Activated T-cell treated with anti-CD3 and anti-CD28 coated beads for 24 hours (primary cell): Measurements from ENCODE around the gene PHACTR3.
"Not testable (repeated sequence)": the region's sequence is repeated elsewhere in the genome, so short reads cannot be mapped to it uniquely, and the experiment has no call there.

ENCODE experiments used
- DNase-seq: peaks from one replicate; pipeline ENCODE4 v3.0.0-alpha.2; 2020; ENCODE audit warnings: low read depth

PHACTR3 gene

DNA sequence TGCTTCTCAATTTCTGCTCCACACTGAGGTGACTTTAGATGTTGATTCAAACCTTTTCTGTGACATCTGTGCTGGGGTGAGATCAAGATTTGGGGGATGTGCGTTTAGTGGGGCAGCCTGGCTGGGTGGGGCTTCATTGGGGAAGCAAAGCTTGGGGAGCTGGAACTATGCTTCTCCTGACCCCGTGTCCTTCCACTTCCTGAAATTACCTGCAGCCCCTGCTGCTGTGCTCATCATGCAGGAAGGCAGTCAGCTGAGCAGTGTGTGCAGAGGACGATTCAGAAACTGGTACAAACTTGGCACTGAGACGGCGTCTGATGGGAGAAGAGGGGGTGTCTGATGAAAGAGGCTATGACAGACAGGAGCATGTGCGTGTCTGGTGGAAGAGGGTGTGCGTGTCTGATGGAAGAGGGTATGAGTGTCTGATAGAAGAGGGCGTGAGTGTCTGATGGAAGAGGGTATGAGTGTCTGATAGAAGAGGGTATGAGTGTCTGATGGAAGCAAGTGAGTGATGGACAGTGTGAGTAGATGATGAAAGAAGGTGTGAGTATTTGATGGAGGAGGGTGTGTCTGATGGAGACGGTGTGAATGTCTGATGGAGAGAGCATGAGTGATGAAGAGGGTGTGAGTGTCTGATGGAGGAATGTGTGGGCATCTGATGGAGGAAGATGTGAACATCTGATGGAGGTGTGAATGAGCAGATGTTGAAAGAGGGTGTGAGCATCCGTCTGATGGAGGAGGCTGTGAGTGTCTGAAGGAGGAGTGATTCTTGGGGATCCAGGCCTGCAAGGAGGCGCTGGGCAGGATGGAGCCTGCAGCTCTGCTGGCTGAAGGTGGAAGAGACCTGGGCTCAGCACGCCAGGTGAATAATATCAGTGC, 225.7 kb downstream of the PHACTR3 start:
- no peak for DNase-seq

DNA sequence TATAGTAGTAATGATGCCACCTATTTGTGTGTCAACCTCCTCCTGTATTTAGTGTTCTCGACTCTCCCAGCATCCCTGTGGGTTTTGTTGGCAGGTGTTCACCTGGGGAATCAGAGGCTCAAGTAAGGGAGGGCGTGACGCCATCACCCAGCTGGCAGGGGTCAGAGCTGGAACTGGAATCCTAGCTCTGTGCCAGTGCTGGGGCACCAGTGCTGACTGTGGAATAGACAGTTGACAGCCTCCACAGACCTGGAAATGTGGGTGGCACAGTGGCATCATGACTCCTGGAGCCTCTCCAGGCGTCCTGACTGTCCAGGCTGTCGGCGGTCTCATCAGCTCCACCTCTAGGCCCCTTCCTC, 226.3 kb downstream of the PHACTR3 start:
- DNase-seq, result no peak

DNA sequence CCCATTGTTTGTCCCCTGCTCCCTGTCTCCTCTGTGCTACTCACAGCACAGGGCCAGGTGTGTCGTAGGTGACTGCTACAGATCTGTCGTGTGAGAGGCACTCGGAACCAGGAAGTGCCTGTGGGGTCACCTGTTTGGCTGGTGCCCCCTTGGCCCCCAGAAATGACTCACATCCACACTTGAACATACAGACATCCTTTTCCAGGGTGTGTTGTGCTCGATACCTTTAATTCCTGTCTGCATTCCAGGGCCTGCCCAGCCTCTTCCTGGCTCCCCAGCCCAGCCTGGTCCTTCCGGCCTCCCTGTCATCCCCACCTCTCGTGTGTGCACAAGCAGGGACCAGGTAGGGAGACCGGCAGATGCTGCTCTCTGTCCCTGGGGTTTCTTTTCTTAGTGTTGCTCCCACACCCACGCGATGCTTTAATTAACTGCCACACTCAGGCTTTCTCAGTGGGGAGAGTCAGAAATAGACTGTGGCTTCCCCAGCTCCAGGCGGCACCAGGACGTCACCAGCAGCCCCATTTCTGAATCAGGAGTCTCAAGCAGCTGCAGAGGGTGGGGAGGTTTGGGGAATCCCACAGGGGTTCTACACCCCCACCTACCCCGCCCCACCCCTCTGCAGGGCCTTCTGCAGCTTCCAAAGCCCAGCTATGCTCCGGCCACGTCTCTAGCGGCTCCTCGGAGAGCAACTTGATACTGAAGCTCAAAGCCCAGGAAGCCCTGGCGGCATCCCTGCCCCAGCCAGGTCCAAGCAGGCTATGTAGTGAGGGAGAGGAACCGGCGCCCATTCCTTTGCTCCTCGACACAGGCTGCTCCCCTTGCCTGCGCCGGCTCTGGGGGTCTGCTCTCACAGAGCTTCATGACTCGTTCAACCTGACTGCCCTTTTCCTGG, 226.9 kb downstream of the PHACTR3 start:
- DNase-seq, result no peak

- DNase-seq, result no peak
Observed at GRCh38 chr20:59831916-59832270, 227.6 kb downstream of the PHACTR3 start.

DNA sequence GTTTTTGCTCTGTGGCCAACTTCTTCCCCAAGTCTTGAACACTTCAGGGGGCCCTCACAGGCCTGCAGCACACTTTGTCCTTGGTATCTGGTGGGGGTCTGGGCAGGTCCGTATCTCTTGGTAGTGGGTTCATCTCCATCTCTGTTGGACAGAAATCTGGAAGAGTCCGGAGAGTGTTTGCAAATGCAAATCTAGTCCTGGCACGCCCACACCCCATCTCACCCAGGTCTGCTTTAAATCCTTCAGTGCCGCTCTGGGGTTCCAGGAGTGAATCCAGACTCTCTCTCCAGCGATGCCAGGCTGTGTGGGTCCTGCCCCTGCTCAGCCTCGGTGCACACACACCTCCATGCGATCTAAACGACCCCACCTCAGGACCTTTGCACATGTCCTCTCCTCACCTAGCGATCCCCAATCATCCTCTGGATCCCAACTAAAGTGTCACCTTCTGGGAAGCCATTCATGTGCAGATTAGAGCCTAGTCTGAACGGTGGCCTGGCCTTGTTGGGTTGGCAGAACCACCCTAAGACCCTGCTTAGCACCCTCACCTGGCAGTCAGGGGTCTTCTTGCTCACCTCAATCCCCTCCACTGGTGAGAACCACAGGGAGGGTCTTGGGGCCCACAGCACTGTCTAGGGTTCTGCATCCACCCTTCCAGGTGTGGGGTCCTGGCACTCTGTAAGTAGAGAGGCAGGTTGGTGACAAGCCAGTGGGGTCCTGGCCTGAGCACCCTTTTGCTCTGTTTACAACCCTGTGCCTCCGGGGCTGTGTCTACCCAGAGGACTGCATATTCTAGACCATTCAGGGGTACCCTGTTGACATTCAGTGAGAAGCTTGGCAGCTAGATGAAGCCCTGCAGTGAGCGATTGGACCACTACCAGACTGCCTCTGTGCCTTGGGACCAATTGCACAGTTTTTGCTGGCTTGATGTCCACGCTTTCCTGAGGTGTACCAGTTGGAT, 228.3 kb downstream of the PHACTR3 start:
- no peak for DNase-seq

DNA sequence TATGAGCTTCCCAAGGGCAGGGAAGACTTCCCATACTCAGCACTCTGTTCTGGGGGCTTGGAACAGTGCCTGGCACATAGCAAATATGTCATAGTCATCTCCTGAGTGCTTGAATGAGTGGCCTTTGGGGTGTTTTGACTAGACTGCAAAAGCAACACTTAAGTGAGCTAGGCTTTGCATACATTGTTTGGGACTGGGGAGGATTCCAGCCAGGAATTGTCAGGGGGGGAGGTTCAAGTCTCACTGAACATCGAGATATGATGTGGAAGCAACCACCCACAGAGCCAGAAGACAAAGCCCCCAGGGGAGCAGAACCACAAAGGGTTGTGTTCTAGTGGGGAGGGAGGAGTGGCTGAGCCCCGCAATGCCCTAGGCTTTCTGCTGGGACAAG, 230.7 kb downstream of the PHACTR3 start:
- DNase-seq, result no peak

GRCh38 chr20:59835448-59836395, 231.4 kb downstream of the PHACTR3 start:
- no peak for DNase-seq

DNA sequence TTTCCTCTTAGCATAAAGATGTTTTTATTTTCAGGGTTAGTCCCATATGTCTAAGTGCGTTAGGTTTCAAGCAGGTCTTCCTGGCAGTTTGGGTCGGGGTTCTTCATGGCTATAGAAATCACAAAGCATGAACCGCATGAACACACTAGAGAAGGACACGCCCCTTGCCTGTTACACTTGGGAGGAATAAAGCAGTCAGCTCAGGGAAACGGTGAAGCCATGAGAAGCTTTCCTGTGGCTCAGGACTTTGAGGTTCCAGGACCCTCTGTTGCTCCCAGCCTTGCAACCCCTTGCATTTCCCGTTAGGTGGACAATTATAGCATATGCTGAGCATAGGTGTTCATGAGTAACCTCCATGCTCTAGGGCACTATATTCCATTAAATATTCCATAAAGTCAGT, 232.4 kb downstream of the PHACTR3 start:
- DNase-seq, result no peak

- no peak for DNase-seq
Observed at GRCh38 chr20:59837623-59838394, 233.5 kb downstream of the PHACTR3 start.

GRCh38 chr20:59839400-59839799, 235.1 kb downstream of the PHACTR3 start:
- no peak for DNase-seq

GRCh38 chr20:59845472-59845871, 241.1 kb downstream of the PHACTR3 start:
- DNase-seq, result no peak

DNA sequence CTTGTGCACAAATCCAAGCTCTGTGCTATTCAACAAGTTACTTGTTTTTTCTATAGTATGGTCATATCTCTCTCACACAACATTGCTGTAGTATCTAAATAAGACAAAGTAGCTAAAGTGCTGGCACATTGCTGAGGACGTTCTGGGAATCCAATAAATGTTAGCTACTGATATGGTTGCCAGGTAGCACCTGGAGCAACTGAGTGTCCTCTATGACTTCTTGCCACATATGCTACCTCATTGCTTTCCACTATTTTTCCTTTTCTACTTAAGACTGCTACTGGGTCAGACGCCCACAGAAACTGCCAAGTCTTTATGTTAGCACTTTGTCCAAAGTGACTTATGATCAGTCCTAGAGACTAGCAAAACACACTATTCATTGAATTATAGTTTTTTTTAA, 243.8 kb downstream of the PHACTR3 start:
- DNase-seq, result no peak

GRCh38 chr20:59850018-59850641, 245.8 kb downstream of the PHACTR3 start:
- no peak for DNase-seq

GRCh38 chr20:59856526-59856925, 252.2 kb downstream of the PHACTR3 start:
- not testable (repeated sequence) for DNase-seq

DNA sequence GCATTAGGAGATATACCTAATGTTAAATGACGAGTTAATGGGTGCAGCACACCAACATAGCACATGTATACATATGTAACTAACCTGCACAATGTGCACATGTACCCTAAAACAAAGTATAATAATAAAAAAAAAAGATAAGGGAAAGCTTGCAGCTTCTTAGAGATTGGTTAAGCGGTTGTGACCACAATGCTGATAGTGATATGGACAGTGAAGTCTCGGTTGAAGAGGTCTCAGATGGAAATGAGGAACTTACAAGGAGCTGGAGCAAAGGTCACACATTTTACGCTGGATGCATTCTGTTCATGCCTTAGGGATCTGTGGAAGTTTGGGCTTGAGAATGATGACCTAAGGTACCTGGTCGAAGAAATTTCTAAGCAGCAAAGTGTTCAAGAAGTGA, 252.6 kb downstream of the PHACTR3 start:
- not testable (repeated sequence) for DNase-seq

- no peak for DNase-seq
Observed at GRCh38 chr20:59857966-59858365, 253.6 kb downstream of the PHACTR3 start.

GRCh38 chr20:59858425-59858824, 254.1 kb downstream of the PHACTR3 start:
- DNase-seq, result no peak

DNA sequence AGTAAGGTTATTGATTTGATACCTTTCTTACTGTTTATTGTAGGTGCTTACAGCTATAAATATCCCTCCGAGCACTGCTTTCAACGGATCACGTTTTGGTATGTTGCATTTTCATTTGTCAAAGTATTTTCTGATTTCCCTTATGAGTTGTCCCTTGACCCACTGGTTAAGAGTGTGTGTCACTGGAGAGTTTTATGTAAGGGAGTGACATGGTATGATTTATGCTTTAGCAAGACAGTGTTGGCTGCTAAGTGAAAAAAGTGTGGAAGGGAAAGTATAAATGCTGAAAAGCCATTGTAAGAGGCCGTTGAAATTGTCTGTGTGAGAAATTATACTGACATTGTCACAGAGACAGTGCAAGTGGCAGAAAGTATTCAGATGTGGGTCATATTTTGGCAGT, 257.1 kb downstream of the PHACTR3 start:
- DNase-seq, result no peak

GRCh38 chr20:59863058-59863457, 258.7 kb downstream of the PHACTR3 start:
- no peak for DNase-seq

DNA sequence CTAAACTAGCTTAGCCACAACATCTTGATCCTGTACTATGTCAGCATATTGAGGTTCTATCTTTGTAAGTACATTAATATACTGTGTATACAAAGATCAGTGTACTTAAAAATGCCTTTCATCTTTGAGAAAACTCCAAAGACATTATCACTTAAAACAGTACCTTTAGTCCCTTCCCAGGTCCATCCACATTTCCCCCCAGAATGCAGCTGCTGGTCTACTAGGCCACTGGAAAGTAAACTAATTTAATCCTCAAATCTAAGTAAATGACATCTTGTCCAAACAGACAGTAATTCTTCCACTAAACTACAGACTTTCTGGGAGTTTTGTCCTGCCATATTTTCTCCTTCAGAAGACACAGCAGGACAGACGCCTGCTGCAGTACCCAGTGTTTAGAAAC, 260.4 kb downstream of the PHACTR3 start:
- DNase-seq, result no peak
